Mesendoderm (in vitro differentiated cells): ENCODE measurements around the gene ARRDC5.
"Not testable (repeated sequence)": the region's sequence is repeated elsewhere in the genome, so short reads cannot be mapped to it uniquely, and the experiment has no call there.

ENCODE experiments used
- DNase-seq: peaks from one replicate; pipeline ENCODE4 v3.0.0; 2013
- H2AK5ac ChIP-seq: 2 replicates; pipeline ENCODE4 v1.6.1; 2013; ENCODE audit warnings: low read length, inconsistent platforms
- H2BK120ac ChIP-seq: 2 replicates; pipeline ENCODE4 v1.6.1; 2013; ENCODE audit warnings: low read depth, mild to moderate bottlenecking, low read length, moderate library complexity, mixed read lengths
- H2BK15ac ChIP-seq: replicated peaks from 2 replicates; pipeline ENCODE4 v1.6.1; 2013; ENCODE audit warnings: low read depth, mild to moderate bottlenecking, moderate library complexity
- H2BK5ac ChIP-seq: 2 replicates; pipeline ENCODE4 v1.6.1; 2013; ENCODE audit warnings: low read length, inconsistent platforms
- H3K18ac ChIP-seq: 2 replicates; pipeline ENCODE4 v1.6.1; 2013; ENCODE audit warnings: mild to moderate bottlenecking, low read length, mixed read lengths
- H3K23ac ChIP-seq: one replicate; pipeline ENCODE4 v1.6.1; 2013; ENCODE audit warnings: low read length
- H3K27ac ChIP-seq: 2 replicates; pipeline ENCODE4 v1.5.1; 2013; ENCODE audit warnings: low read depth, mild to moderate bottlenecking, inconsistent platforms, low read length, moderate library complexity
- H3K27me3 ChIP-seq: 2 replicates; pipeline ENCODE4 v1.6.1; 2013; ENCODE audit warnings: low read length, control low read depth, mild to moderate bottlenecking, inconsistent platforms; ENCODE audit not compliant: insufficient read depth, poor library complexity
- H3K36me3 ChIP-seq: 2 replicates; pipeline ENCODE4 v1.6.1; 2013; ENCODE audit warnings: low read length, inconsistent platforms; ENCODE audit not compliant: control insufficient read depth, insufficient read depth
- H3K4ac ChIP-seq: one replicate; pipeline ENCODE4 v1.6.1; 2013; ENCODE audit warnings: low read depth, mild to moderate bottlenecking, low read length, moderate library complexity
- H3K4me1 ChIP-seq: 2 replicates; pipeline ENCODE4 v1.6.1; 2013; ENCODE audit warnings: low read depth, low read length, inconsistent platforms; ENCODE audit not compliant: control insufficient read depth
- H3K4me2 ChIP-seq: 2 replicates; pipeline ENCODE4 v1.6.1; 2013; ENCODE audit warnings: low read length
- H3K4me3 ChIP-seq: 2 replicates; pipeline ENCODE4 v1.5.1; 2013; ENCODE audit warnings: mild to moderate bottlenecking, low read length
- H3K56ac ChIP-seq: one replicate; pipeline ENCODE4 v1.6.1; 2013; ENCODE audit warnings: low read length
- H3K79me1 ChIP-seq: 2 replicates; pipeline ENCODE4 v1.6.1; 2013; ENCODE audit warnings: low read length, inconsistent platforms
- H3K79me2 ChIP-seq: 2 replicates; pipeline ENCODE4 v1.6.1; 2013; ENCODE audit warnings: mild to moderate bottlenecking, low read length; ENCODE audit not compliant: control insufficient read depth, insufficient read depth
- H3K9ac ChIP-seq: 2 replicates; pipeline ENCODE4 v1.6.1; 2013; ENCODE audit warnings: low read length, inconsistent platforms
- H4K5ac ChIP-seq: one replicate; pipeline ENCODE4 v1.6.1; 2013; ENCODE audit warnings: low read length
- H4K8ac ChIP-seq: one replicate; pipeline ENCODE4 v1.6.1; 2013; ENCODE audit warnings: low read depth, mild to moderate bottlenecking, control low read depth, low read length, moderate library complexity
- WGBS: extraction: QIAGEN DNeasy Blood & Tissue Kit; methylation state at CpG from one replicate; pipeline ENCODE4 v1.1.7; 2013; ENCODE audit warnings: low lambda C conversion rate, missing lambda C conversion rate; ENCODE audit not compliant: insufficient coverage; ENCODE audit errors: extremely low coverage; 5-methylcytosine and 5-hydroxymethylcytosine counted together

The ARRDC5 gene

DNA sequence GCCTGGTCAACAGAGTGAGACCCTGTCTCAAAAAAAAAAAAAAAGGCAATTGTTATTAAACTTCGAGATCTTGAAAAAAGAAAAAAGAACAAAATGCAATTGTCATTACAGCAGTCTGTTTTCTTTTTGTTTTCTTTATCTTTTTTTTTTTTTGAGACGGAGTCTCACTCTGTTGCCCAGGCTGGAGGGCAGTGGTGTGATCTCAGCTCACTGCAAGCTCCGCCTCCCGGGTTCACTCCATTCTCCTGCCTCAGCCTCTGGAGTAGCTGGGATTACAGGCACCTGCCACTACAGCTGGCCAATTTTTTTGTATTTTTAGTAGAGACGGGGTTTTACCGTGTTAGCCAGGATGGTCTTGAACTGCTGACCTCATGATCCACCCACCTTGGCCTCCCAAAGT is 19.8 kb downstream of the ARRDC5 start:
- not testable (repeated sequence) for H4K5ac ChIP-seq, H3K79me2 ChIP-seq, H3K27me3 ChIP-seq, H3K27ac ChIP-seq, H3K4me1 ChIP-seq, H3K4ac ChIP-seq, H3K23ac ChIP-seq, H3K4me3 ChIP-seq, H3K4me2 ChIP-seq, H3K36me3 ChIP-seq, DNase-seq, H3K79me1 ChIP-seq, H2BK120ac ChIP-seq, H3K9ac ChIP-seq, H4K8ac ChIP-seq, H2BK5ac ChIP-seq, H2AK5ac ChIP-seq, H2BK15ac ChIP-seq, H3K18ac ChIP-seq, H3K56ac ChIP-seq
- WGBS = no CpG with 5 or more reads among the region's 6 CpGs

DNA sequence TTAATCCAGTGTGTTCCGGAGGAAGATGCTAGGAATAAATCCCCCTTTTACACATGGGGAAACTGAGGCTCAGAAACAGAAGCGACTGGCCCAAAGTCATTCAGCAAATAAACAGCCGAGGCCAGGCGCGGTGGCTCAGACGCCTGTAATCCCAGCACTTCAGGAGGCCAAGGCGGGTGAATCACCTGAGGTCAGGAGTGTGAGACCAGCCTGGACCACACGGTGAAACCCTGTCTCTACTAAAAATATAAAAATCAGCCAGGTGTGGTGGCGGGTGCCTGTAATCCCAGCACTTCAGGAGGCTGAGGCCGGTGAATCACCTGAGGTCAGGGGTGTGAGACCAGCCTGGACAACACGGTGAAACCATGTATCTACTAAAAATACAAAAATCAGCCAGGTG is 23.7 kb downstream of the ARRDC5 start:
- H3K9ac ChIP-seq = no peak overlapping the region
- H2BK120ac ChIP-seq = no peak overlapping the region
- no peaks in the 10 kb centered on the region for H3K4me1 ChIP-seq
- H2BK5ac ChIP-seq = no peak overlapping the region
- H3K4me3 ChIP-seq = no peak overlapping the region
- no peak overlapping the region for H3K23ac ChIP-seq
- no peaks in the 10 kb centered on the region for H3K36me3 ChIP-seq
- H3K27ac ChIP-seq = no peak overlapping the region
- H3K4ac ChIP-seq = no peak overlapping the region
- H4K8ac ChIP-seq = no peak overlapping the region
- no peak overlapping the region for H3K18ac ChIP-seq
- no peaks in the 10 kb centered on the region for H3K79me2 ChIP-seq
- H2AK5ac ChIP-seq = no peak overlapping the region
- no peak overlapping the region for H3K56ac ChIP-seq
- WGBS = no CpG with 5 or more reads among the region's 11 CpGs
- DNase-seq = no peak
- H4K5ac ChIP-seq = no peak overlapping the region
- H3K4me2 ChIP-seq = no peak overlapping the region
- no peaks in the 10 kb centered on the region for H3K27me3 ChIP-seq
- H2BK15ac ChIP-seq = no peak overlapping the region
- H3K79me1 ChIP-seq = no peaks in the 10 kb centered on the region

DNA sequence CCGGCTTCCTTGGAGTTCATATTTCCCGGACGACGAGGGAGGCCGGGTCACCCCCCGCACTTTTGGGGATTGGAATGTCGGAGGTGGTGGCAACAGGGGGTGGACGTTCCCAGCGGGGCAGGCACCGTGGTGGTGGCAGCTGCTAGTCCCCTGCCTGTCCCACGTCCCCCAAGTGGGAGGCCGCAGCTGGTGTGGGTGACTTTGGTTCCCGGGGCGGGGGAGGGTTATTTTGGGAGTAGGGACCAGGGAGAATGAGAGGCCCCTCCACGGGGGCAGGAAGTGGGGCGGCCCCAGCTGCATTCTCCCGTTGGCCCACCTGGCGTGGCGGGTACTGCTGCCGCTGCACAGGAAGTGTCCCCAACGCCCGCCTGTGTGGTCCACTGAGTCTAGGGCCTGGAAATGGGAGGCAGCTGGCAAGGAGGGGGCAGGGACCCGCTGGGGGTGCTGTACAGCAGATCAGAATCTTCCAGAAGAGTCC is 24.2 kb downstream of the ARRDC5 start:
- WGBS = no CpG with 5 or more reads among the region's 23 CpGs
- H3K27ac ChIP-seq = no peak overlapping the region
- DNase-seq = no peak

DNA sequence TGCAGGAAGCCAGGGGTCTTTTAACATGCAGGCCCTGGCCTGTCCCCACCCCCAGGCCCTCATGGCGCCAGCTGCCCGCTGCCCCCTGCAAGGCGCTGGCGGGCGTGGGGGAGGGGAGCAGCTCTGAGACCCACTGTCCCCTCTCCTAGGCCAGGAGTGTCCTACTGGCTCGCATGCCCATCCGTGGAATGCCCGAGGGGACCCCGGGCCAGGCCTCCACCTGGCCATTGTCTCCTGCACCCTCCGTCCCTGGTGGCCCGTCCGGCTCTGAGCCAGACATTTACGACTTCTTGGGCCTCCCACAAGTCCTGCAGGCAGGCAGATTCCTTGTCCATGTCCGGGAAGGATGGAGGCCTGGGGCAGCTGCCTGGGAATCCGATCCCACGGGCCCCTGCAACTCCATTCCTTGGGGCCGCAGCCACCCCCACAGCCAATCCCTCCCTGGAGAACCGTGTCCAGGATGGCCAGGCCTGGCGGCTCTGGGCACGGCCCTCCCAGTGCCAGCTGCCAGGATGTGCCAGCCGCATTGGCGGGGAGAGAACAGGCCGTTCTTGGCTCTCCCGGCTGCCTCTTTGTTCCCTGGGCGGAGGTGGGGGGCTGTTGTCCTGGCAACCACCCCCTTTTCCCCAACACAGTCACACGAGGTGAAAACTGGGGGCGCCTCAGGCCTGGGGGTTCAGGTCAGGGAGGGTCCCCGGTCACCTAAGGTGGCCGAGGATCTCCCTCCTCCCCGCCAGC is 24.8 kb downstream of the ARRDC5 start:
- WGBS = no CpG with 5 or more reads among the region's 30 CpGs
- Histone ChIP-seq H3K4me1 (no peaks in the 10 kb centered on the region), H3K23ac (no peak overlapping the region), H2AK5ac (no peak overlapping the region), H2BK15ac (no peak overlapping the region), H2BK5ac (no peak overlapping the region), H4K5ac (no peak overlapping the region), H2BK120ac (no peak overlapping the region), H3K79me2 (no peaks in the 10 kb centered on the region), H3K4ac (peak overlapping the region; percentile 28), H3K18ac (peak overlapping the region; percentile 30), H3K4me2 (no peak overlapping the region), H4K8ac (no peak overlapping the region), H3K27me3 (no peaks in the 10 kb centered on the region), H3K79me1 (no peaks in the 10 kb centered on the region), H3K9ac (peak overlapping the region; percentile 10), H3K36me3 (no peaks in the 10 kb centered on the region), H3K56ac (peak overlapping the region; percentile 18), H3K4me3 (no peak overlapping the region), H3K27ac (no peak overlapping the region)
- no peak for DNase-seq

More for the DNA sequence above, 24.2 kb downstream of the ARRDC5 start:
- Histone ChIP-seq H2BK5ac (no peak overlapping the region), H3K4me3 (no peak overlapping the region), H3K4me1 (no peaks in the 10 kb centered on the region), H4K8ac (no peak overlapping the region), H2AK5ac (no peak overlapping the region), H3K79me2 (no peaks in the 10 kb centered on the region), H3K4me2 (no peak overlapping the region), H3K79me1 (no peaks in the 10 kb centered on the region), H3K18ac (peak overlapping the region; percentile 55), H3K56ac (peak overlapping the region; percentile 17), H3K9ac (no peak overlapping the region), H3K27me3 (no peaks in the 10 kb centered on the region), H2BK120ac (no peak overlapping the region), H3K4ac (no peak overlapping the region), H3K23ac (no peak overlapping the region), H2BK15ac (no peak overlapping the region), H3K36me3 (no peaks in the 10 kb centered on the region), H4K5ac (no peak overlapping the region)

DNA sequence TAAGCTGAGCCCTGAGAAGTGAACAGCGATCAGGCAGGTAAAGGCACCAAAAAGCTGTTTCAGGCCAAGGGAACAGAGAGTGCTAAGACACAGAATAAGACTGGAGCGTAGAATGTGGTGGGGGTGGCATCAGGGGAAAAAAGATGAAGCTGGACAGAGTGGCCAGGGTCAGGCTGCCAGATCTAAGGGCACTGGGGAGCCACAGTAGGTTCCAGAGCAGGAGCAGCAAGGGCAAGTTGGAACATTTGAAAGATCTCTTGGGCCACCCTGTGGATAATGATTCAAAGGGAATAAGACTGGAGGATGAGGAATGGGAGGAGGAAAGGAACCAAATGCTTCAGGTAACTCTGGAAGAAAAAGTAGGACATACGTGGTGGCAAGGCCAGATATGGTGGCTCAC is 28.8 kb downstream of the ARRDC5 start:
- H3K18ac ChIP-seq = no peak overlapping the region
- no peak overlapping the region for H3K4me3 ChIP-seq
- H2BK15ac ChIP-seq = no peak overlapping the region
- no peak overlapping the region for H4K8ac ChIP-seq
- no peak overlapping the region for H2AK5ac ChIP-seq
- H4K5ac ChIP-seq = no peak overlapping the region
- no peak overlapping the region for H3K9ac ChIP-seq
- no peak overlapping the region for H3K4ac ChIP-seq
- no peak overlapping the region for H2BK5ac ChIP-seq
- H3K27me3 ChIP-seq = no peaks in the 10 kb centered on the region
- H3K4me2 ChIP-seq = no peak overlapping the region
- WGBS = no CpG with 5 or more reads among the region's 3 CpGs
- DNase-seq = no peak
- H3K27ac ChIP-seq = no peak overlapping the region
- H2BK120ac ChIP-seq = no peak overlapping the region
- H3K79me2 ChIP-seq = no peaks in the 10 kb centered on the region
- no peaks in the 10 kb centered on the region for H3K36me3 ChIP-seq
- no peak overlapping the region for H3K56ac ChIP-seq
- no peak overlapping the region for H3K23ac ChIP-seq
- no peaks in the 10 kb centered on the region for H3K79me1 ChIP-seq
- H3K4me1 ChIP-seq = no peaks in the 10 kb centered on the region

DNA sequence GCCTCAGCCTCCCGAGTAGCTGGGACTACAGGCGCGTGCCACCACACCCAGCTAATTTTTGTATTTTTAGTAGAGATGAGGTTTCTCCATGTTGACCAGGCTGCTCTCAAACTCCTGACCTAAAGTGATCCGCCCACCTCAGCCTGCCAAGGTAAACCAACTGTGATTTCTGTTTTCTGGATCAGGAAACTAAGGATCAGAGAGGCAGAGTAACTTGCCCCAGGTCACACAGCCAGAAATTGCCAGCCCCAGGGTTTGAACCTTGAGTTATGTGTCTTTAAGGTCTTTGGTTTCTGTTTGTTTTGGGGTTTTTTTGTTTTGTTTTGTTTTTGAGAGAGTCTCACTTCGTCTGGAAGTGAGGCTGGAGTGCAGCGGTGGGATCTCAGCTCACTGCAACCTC is 31.0 kb downstream of the ARRDC5 start:
- Histone ChIP-seq H3K9ac (no peak overlapping the region), H4K5ac (no peak overlapping the region), H2AK5ac (no peak overlapping the region), H3K27ac (no peak overlapping the region), H3K4me2 (no peak overlapping the region), H2BK15ac (no peak overlapping the region), H2BK5ac (no peak overlapping the region), H3K4me3 (no peak overlapping the region), H3K79me2 (peaks cover 1% of the 10 kb centered on the region), H3K4me1 (no peaks in the 10 kb centered on the region), H3K4ac (no peak overlapping the region), H3K36me3 (no peaks in the 10 kb centered on the region), H3K23ac (no peak overlapping the region), H3K27me3 (no peaks in the 10 kb centered on the region), H2BK120ac (no peak overlapping the region), H3K79me1 (peaks cover under 1% of the 10 kb centered on the region), H4K8ac (no peak overlapping the region), H3K56ac (no peak overlapping the region), H3K18ac (no peak overlapping the region)
- WGBS = no CpG with 5 or more reads among the region's 6 CpGs
- DNase-seq = no peak
